ENCODE results near the gene ZNF256.
"Not testable (repeated sequence)": the region's sequence is repeated elsewhere in the genome, so short reads cannot be mapped to it uniquely, and the experiment has no call there.

Gene ZNF256

DNA sequence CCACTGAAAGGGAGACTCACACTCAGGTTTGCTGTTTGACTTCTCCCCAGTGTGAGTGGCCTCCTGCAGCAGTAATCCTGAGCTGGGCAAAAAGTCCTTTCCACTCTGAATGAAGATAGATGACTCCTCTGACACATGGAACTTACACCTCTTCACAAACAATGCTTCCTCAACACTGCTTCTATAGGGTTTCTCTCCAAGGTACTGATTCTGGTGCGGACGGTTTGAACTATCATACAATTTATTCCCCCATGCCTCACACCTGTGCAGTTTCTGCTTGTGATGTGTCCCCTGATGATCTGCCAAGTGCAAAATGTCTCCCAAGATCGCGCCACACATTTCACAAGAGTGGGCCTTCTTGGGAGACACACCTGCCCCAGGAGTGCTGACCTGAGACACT lies 19.9 kb downstream of the ZNF256 start:
- Histone ChIP-seq H3K9me3 (ENCODE audit: severe bottlenecking) (peaks cover 34% of the 10 kb centered on the region), H3K36me3 (ENCODE audit: low read depth) (peaks cover 42% of the 10 kb centered on the region), H3K27me3 (ENCODE audit: insufficient read depth, poor library complexity, severe bottlenecking) (no peaks in the 10 kb centered on the region), H3K4me1 (ENCODE audit: insufficient read depth, poor library complexity, severe bottlenecking) (no peaks in the 10 kb centered on the region), H3K4me3 (ENCODE audit: severe bottlenecking) (no peak overlapping the region), H3K27ac (ENCODE audit: poor library complexity, severe bottlenecking) (no peak overlapping the region)
- DNase-seq (ENCODE audit: low spot score) (no peak), ATAC-seq (ENCODE audit: low read depth) (no peak)
- TF ChIP-seq, protein P1, sequence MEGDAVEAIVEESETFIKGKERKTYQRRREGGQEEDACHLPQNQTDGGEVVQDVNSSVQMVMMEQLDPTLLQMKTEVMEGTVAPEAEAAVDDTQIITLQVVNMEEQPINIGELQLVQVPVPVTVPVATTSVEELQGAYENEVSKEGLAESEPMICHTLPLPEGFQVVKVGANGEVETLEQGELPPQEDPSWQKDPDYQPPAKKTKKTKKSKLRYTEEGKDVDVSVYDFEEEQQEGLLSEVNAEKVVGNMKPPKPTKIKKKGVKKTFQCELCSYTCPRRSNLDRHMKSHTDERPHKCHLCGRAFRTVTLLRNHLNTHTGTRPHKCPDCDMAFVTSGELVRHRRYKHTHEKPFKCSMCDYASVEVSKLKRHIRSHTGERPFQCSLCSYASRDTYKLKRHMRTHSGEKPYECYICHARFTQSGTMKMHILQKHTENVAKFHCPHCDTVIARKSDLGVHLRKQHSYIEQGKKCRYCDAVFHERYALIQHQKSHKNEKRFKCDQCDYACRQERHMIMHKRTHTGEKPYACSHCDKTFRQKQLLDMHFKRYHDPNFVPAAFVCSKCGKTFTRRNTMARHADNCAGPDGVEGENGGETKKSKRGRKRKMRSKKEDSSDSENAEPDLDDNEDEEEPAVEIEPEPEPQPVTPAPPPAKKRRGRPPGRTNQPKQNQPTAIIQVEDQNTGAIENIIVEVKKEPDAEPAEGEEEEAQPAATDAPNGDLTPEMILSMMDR (IDR thresholded peaks at IDR 0.05; ENCODE audit: poor library complexity, severe bottlenecking): no peak

DNA sequence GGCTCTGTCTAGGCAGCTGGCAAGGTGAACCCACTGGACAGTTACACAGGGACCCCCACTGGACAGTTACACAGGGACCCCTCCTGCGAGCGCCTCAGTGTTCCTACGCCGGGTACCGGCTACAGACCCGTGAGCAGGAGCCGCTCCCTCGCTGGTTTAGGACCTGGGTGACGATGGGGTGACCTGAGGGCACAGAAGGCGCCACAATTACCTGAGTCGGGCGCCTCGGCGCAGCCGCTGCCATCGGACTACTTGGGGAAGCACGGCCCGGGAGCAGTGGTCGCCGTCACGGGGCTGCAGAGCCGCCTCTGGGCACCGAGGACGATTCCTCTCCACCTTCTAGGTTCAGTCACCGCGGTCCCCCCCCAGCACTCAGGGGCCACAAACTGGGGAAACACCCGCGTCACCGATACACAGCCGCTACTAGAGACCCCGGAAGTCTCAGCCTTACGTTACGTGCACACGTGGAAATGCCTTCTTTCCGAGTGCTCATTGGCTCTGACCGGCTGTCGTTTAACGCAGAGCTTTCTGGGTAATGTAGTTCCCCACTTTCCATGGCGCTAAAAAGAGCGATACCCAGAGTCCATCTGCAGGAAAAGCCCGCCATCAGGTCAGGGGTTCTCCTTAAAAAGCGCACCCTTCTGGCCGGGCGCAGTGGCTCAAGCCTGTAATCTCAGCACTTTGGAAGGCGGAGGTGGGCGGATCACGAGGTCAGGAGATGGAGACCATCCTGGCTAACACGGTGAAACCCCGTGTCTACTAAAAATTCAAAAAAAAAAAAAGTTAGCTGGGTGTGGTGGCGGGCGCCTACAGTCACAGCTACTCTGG lies 31.1 kb downstream of the ZNF256 start, which contains the start of gene ZNF417:
ZNF417 (minus strand) TSS at position 425 of the 828 bp plus-strand sequence; CDS start at position 244, 181 bp downstream.
- not testable (repeated sequence) for H3K9me3 ChIP-seq (ENCODE audit: severe bottlenecking); H3K27me3 ChIP-seq (ENCODE audit: insufficient read depth, poor library complexity, severe bottlenecking); H3K4me1 ChIP-seq (ENCODE audit: insufficient read depth, poor library complexity, severe bottlenecking); H3K36me3 ChIP-seq (ENCODE audit: low read depth)
- peak; percentile 99 for ATAC-seq (ENCODE audit: low read depth)
- Histone ChIP-seq H3K4me3 (ENCODE audit: severe bottlenecking) (peak within 1 kb of the TSS; percentile 76), H3K27ac (ENCODE audit: poor library complexity, severe bottlenecking) (peak within 1 kb of the TSS; percentile 1)
- TF ChIP-seq, protein P1 (IDR thresholded peaks at IDR 0.05; ENCODE audit: poor library complexity, severe bottlenecking): peak; percentile 42
- DNase-seq (ENCODE audit: low spot score): peak; percentile 83

DNA sequence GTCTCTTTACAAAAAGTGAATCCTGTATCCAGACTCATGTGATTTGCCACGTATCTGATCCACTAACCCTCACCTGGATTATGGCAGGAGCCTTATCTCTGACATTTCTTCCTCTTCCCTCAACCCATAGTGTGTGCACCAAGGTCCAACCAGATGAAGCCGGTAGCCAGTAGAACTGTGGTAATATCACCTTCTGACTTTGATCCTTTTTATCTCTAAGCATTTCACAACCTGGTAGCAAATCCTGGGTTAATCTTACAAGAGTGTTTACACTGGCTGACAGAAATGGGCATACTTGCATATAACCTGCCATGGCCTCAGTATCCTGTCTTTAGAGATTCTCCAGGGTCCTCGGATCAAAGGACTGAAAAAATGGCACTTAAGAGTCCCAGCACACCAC lies 33.0 kb downstream of the ZNF256 start:
- H3K9me3 ChIP-seq (ENCODE audit: severe bottlenecking): no peaks in the 10 kb centered on the region
- no peak for DNase-seq (ENCODE audit: low spot score)
- ATAC-seq (ENCODE audit: low read depth): no peak
- H3K27me3 ChIP-seq (ENCODE audit: insufficient read depth, poor library complexity, severe bottlenecking): no peaks in the 10 kb centered on the region
- H3K27ac ChIP-seq (ENCODE audit: poor library complexity, severe bottlenecking): no peak overlapping the region
- H3K4me3 ChIP-seq (ENCODE audit: severe bottlenecking): no peak overlapping the region
- TF ChIP-seq, protein P1 (IDR thresholded peaks at IDR 0.05; ENCODE audit: poor library complexity, severe bottlenecking): no peak
- H3K4me1 ChIP-seq (ENCODE audit: insufficient read depth, poor library complexity, severe bottlenecking): no peaks in the 10 kb centered on the region
- peaks cover 18% of the 10 kb centered on the region for H3K36me3 ChIP-seq (ENCODE audit: low read depth)

DNA sequence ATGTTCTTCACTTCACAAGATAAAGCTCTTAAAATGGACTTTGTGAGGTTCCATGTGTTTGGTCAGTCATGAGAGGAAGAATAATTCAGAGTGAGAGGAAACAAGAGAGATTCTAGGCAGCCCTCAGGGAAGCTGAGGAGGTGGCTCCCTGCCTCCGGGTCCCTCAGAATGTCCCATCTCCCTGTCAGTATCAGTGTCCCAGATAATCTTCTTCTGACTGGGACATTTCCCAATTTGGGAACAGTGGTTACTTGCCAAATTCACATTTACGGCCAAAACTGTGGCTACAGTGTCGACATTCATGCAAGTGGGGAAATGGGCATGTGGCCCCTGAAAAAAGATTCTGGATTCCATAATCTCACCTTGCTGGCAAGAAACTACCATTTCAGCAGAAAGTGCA lies 40.1 kb downstream of the ZNF256 start:
- H3K9me3 ChIP-seq (ENCODE audit: severe bottlenecking): no peaks in the 10 kb centered on the region
- H3K36me3 ChIP-seq (ENCODE audit: low read depth): peaks cover 21% of the 10 kb centered on the region
- no peak overlapping the region for H3K4me3 ChIP-seq (ENCODE audit: severe bottlenecking)
- H3K27me3 ChIP-seq (ENCODE audit: insufficient read depth, poor library complexity, severe bottlenecking): no peaks in the 10 kb centered on the region
- DNase-seq (ENCODE audit: low spot score): no peak
- H3K27ac ChIP-seq (ENCODE audit: poor library complexity, severe bottlenecking): no peak overlapping the region
- H3K4me1 ChIP-seq (ENCODE audit: insufficient read depth, poor library complexity, severe bottlenecking): no peaks in the 10 kb centered on the region
- TF ChIP-seq, protein P1 (IDR thresholded peaks at IDR 0.05; ENCODE audit: poor library complexity, severe bottlenecking): no peak
- ATAC-seq (ENCODE audit: low read depth): no peak

DNA sequence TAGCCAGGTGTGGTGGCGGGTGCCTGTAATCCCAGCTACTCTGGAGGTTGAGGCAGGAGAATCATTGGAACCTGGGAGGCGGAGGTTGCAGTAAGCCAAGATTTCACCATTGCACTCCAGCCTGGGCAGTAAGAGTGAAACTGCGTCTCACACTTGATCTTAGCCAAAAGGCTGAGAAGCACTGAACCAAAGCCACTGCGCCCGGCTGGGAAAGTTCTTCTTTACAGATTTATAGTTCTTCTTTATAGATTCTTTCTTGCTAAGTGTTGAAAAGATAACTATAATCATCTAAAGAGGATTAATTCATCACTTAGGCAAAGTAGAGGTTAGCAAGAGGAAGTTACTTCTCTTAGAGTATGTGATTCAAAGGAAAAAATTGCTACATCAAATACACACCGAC lies 42.2 kb downstream of the ZNF256 start:
- H3K27me3 ChIP-seq (ENCODE audit: insufficient read depth, poor library complexity, severe bottlenecking): no peaks in the 10 kb centered on the region
- H3K9me3 ChIP-seq (ENCODE audit: severe bottlenecking): no peaks in the 10 kb centered on the region
- no peaks in the 10 kb centered on the region for H3K4me1 ChIP-seq (ENCODE audit: insufficient read depth, poor library complexity, severe bottlenecking)
- H3K36me3 ChIP-seq (ENCODE audit: low read depth): peaks cover 7% of the 10 kb centered on the region
- ATAC-seq (ENCODE audit: low read depth): no peak
- no peak overlapping the region for H3K4me3 ChIP-seq (ENCODE audit: severe bottlenecking)
- no peak overlapping the region for H3K27ac ChIP-seq (ENCODE audit: poor library complexity, severe bottlenecking)
- TF ChIP-seq, protein P1 (IDR thresholded peaks at IDR 0.05; ENCODE audit: poor library complexity, severe bottlenecking): no peak
- no peak for DNase-seq (ENCODE audit: low spot score)

All from RWPE2 (cell line).